ENCODE measurements around the gene EPB42. TPM values are rescaled to one million over a fixed set of nuclear protein-coding genes. Genes with fewer than 3 reads are reported as not detected.

Gene EPB42
- total and polyA plus RNA-seq, 11 donors: 0.08 to 1.7 (median 0.33) TPM; not detected in 7

GRCh38 chr15:43207024-43207423 lies 13.8 kb downstream of the EPB42 start:
- WGBS, 4 donors: 91 to 97% (median 95%) methylated on average over 7 to 9 of the region's 9 CpGs
- no peaks in the 10 kb centered on the region for H3K9me3 ChIP-seq
- intact Hi-C loops (cut with DNase I): no loop called here
- TF ChIP-seq, protein P1, sequence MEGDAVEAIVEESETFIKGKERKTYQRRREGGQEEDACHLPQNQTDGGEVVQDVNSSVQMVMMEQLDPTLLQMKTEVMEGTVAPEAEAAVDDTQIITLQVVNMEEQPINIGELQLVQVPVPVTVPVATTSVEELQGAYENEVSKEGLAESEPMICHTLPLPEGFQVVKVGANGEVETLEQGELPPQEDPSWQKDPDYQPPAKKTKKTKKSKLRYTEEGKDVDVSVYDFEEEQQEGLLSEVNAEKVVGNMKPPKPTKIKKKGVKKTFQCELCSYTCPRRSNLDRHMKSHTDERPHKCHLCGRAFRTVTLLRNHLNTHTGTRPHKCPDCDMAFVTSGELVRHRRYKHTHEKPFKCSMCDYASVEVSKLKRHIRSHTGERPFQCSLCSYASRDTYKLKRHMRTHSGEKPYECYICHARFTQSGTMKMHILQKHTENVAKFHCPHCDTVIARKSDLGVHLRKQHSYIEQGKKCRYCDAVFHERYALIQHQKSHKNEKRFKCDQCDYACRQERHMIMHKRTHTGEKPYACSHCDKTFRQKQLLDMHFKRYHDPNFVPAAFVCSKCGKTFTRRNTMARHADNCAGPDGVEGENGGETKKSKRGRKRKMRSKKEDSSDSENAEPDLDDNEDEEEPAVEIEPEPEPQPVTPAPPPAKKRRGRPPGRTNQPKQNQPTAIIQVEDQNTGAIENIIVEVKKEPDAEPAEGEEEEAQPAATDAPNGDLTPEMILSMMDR (IDR thresholded peaks at IDR 0.05): no peak
- TF ChIP-seq POLR2A (IDR thresholded peaks at IDR 0.05): no peak
- no peak for ATAC-seq
- no peaks in the 10 kb centered on the region for H3K36me3 ChIP-seq
- DNase-seq: no peak
- H3K4me1 ChIP-seq: peaks cover 0 to 9% (median 0%) of the 10 kb centered on the region in 12 donors
- no peak overlapping the region for H3K4me3 ChIP-seq
- H3K27ac ChIP-seq: no peak overlapping the region
- H3K27me3 ChIP-seq: peaks cover 0 to 14% (median 0%) of the 10 kb centered on the region in 9 donors

DNA sequence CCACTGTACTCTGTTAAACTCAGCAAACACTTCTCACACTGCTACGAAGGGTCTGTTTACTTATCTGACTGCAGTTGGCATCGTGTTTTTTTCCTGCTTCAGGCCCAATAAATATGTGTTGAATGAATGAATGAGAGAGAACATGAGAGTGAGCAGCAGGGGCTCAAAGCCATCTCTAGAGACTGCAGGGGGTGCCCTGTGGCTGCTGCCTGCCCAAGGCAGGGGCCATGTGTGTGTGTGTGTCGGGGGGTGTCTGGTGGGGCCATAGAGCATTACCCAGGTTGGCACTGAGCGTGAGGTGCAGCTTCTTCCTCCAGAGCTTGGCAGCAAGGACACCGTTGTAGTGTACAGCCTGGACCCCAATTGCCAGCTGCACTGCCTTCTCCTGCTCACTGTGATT lies 14.8 kb downstream of the EPB42 start:
- Histone ChIP-seq H3K4me1 (peaks cover 0 to 9% (median 0%) of the 10 kb centered on the region in 12 donors), H3K27me3 (peaks cover 0 to 14% (median 0%) of the 10 kb centered on the region in 9 donors)
- intact Hi-C loops (cut with DNase I): no loop called here

GRCh38 chr15:43204016-43204901 lies 16.6 kb downstream of the EPB42 start:
- H3K36me3 ChIP-seq: no peaks in the 10 kb centered on the region
- ATAC-seq (peak in 3 of 4 donors; percentile 62 to 76 (median 71)), DNase-seq (peak in 4 of 5 donors; percentile 45 to 72 (median 56))
- H3K4me3 ChIP-seq: no peak overlapping the region
- intact Hi-C loops (cut with DNase I): loop anchor here in 2 of 10 donors (1.0 to 2.0 kb wide), 2 partner anchors 15 to 17 kb away; no protein-coding TSS in a partner anchor
- H3K4me1 ChIP-seq: peaks cover 0 to 9% (median 0%) of the 10 kb centered on the region in 12 donors
- WGBS, 4 donors: 27 to 41% (median 31%) methylated on average over 8 of the region's 8 CpGs
- H3K27me3 ChIP-seq: peaks cover 0 to 14% (median 0%) of the 10 kb centered on the region in 9 donors
- TF ChIP-seq, protein P1 (IDR thresholded peaks at IDR 0.05): peak; percentile 41 to 68 (median 58)
- TF ChIP-seq POLR2A (IDR thresholded peaks at IDR 0.05): no peak
- no peak overlapping the region for H3K27ac ChIP-seq
- no peaks in the 10 kb centered on the region for H3K9me3 ChIP-seq

More for the DNA sequence above, 14.8 kb downstream of the EPB42 start:
- H3K36me3 ChIP-seq: no peaks in the 10 kb centered on the region
- WGBS, 4 donors: 88 to 94% (median 89%) methylated on average over 5 of the region's 5 CpGs
- DNase-seq (no peak), ATAC-seq (no peak)
- H3K4me3 ChIP-seq: no peak overlapping the region
- no peaks in the 10 kb centered on the region for H3K9me3 ChIP-seq
- no peak overlapping the region for H3K27ac ChIP-seq
- TF ChIP-seq, protein P1 (IDR thresholded peaks at IDR 0.05): no peak
- TF ChIP-seq POLR2A (IDR thresholded peaks at IDR 0.05): no peak

GRCh38 chr15:43199945-43200488 lies 20.8 kb downstream of the EPB42 start:
- intact Hi-C loops (cut with DNase I): no loop called here
- no peak for ATAC-seq
- H3K4me3 ChIP-seq: no peak overlapping the region

More at GRCh38 chr15:43199945-43200488, 20.8 kb downstream of the EPB42 start:
- Histone ChIP-seq H3K36me3 (peaks cover 0 to 36% (median 26%) of the 10 kb centered on the region in 9 donors), H3K4me1 (peaks cover 0 to 23% (median 0%) of the 10 kb centered on the region in 12 donors), H3K27ac (no peak overlapping the region), H3K27me3 (no peaks in the 10 kb centered on the region), H3K9me3 (peaks cover 0 to 10% (median 0%) of the 10 kb centered on the region in 12 donors)
- no peak for TF ChIP-seq POLR2A (IDR thresholded peaks at IDR 0.05)
- 84 to 93% (median 87%) methylated on average over 3 of the region's 3 CpGs for WGBS, 4 donors
- DNase-seq: no peak

All from heart left ventricle (tissue), 16 donors.